HEK293 (cell line): ENCODE measurements around the gene LVRN.
A peak's percentile ranks its signal among the peaks of the same experiment; 100 is the strongest.

Experiments used
- CTCF ChIA-PET: fragments of 350-600 bp; formaldehyde crosslinking; extraction: SDS; loops from one replicate; lab custom pipeline; 2021; ENCODE audit warnings: antibody characterized with exemption; lab: Yijun Ruan, JAX
- POLR2A ChIA-PET: fragments of 300-600 bp; formaldehyde crosslinking; extraction: SDS; loops from one replicate; lab custom pipeline; 2020; ENCODE audit warnings: antibody characterized with exemption, inconsistent platforms; lab: Yijun Ruan, JAX
- H3K27ac ChIP-seq: fragments of 200-500 bp; sonication (Bioruptor generic); 2 replicates; pipeline ENCODE4 v1.5.1; 2014; ENCODE audit warnings: low read depth, low read length, control low read depth, inconsistent platforms; ENCODE audit errors: extremely low read depth
- H3K36me3 ChIP-seq, 2 experiments: fragments of 200-500 bp in 1 of 2; sonication (Bioruptor generic) in 1 of 2; 1 replicate in 1 of 2; 2 replicates in 1 of 2; pipeline ENCODE4 v1.5.1; 2014 to 2017; ENCODE audit warnings: inconsistent platforms in 2 of 2, low read length in 2 of 2; ENCODE audit not compliant: control insufficient read depth in 2 of 2, insufficient read depth in 1 of 2
- H3K4me1 ChIP-seq: fragments of 200-500 bp; sonication (Bioruptor generic); 2 replicates; pipeline ENCODE4 v1.5.1; 2014; ENCODE audit warnings: mild to moderate bottlenecking, low read length, inconsistent platforms; ENCODE audit not compliant: control insufficient read depth, insufficient read depth
- H3K4me3 ChIP-seq: 2 replicates; pipeline ENCODE4 v1.5.1; 2011; ENCODE audit warnings: low read depth, mild to moderate bottlenecking, control low read depth, low read length, moderate library complexity
- H3K9me3 ChIP-seq: fragments of 200-500 bp; sonication (Bioruptor generic); 2 replicates; pipeline ENCODE4 v1.5.1; 2014; ENCODE audit warnings: low read depth, low read length, inconsistent platforms; ENCODE audit not compliant: control insufficient read depth, insufficient read depth
- GLIS2 ChIP-seq: fragments of 450-650 bp; formaldehyde crosslinking; IDR thresholded peaks from 2 replicates; pipeline ENCODE4 v1.5.1; 2016; ENCODE audit warnings: missing biosample characterization, missing genetic modification characterization
- OVOL3 ChIP-seq: fragments of 450-650 bp; formaldehyde crosslinking; IDR thresholded peaks from 2 replicates; pipeline ENCODE4 v1.5.1; 2016; ENCODE audit warnings: missing biosample characterization, missing genetic modification characterization
- RBAK ChIP-seq: fragments of 450-650 bp; formaldehyde crosslinking; IDR thresholded peaks from 2 replicates; pipeline ENCODE4 v1.5.1; 2016; ENCODE audit warnings: missing biosample characterization, missing genetic modification characterization
- REPIN1 ChIP-seq: fragments of 450-650 bp; formaldehyde crosslinking; IDR thresholded peaks from 2 replicates; pipeline ENCODE4 v1.5.1; 2017; ENCODE audit warnings: missing biosample characterization, missing genetic modification characterization, low read depth
- SCRT1 ChIP-seq: fragments of 450-650 bp; formaldehyde crosslinking; IDR thresholded peaks from 2 replicates; pipeline ENCODE4 v1.5.1; 2016; ENCODE audit warnings: missing biosample characterization, missing genetic modification characterization, borderline replicate concordance
- SCRT2 ChIP-seq: fragments of 450-650 bp; formaldehyde crosslinking; IDR thresholded peaks from 2 replicates; pipeline ENCODE4 v1.5.1; 2016; ENCODE audit warnings: missing biosample characterization, missing genetic modification characterization
- TRIM28 ChIP-seq: IDR thresholded peaks from 2 replicates; pipeline ENCODE4 v1.6.1; 2011; ENCODE audit warnings: low read length, control low read depth, borderline replicate concordance
- ZBTB20 ChIP-seq: fragments of 450-650 bp; formaldehyde crosslinking; IDR thresholded peaks from 2 replicates; pipeline ENCODE4 v1.5.1; 2016; ENCODE audit warnings: missing biosample characterization, missing genetic modification characterization
- ZBTB21 ChIP-seq: fragments of 450-650 bp; formaldehyde crosslinking; IDR thresholded peaks from 2 replicates; pipeline ENCODE4 v1.5.1; 2017; ENCODE audit warnings: missing biosample characterization, missing genetic modification characterization
- ZFHX2 ChIP-seq: fragments of 450-650 bp; formaldehyde crosslinking; conservative IDR thresholded peaks from 2 replicates; pipeline ENCODE4 v1.5.1; 2016; ENCODE audit warnings: missing biosample characterization, missing genetic modification characterization
- ZNF132 ChIP-seq: fragments of 450-650 bp; formaldehyde crosslinking; IDR thresholded peaks from 2 replicates; pipeline ENCODE4 v1.5.1; 2017; ENCODE audit warnings: missing biosample characterization, missing genetic modification characterization, borderline replicate concordance
- ZNF184 ChIP-seq: fragments of 450-650 bp; IDR thresholded peaks from 2 replicates; pipeline ENCODE4 v1.5.1; 2018; ENCODE audit warnings: missing biosample characterization, mild to moderate bottlenecking, missing genetic modification characterization
- ZNF202 ChIP-seq: fragments of 450-650 bp; formaldehyde crosslinking; IDR thresholded peaks from 2 replicates; pipeline ENCODE4 v1.5.1; 2016; ENCODE audit warnings: missing biosample characterization, missing genetic modification characterization, borderline replicate concordance
- ZNF221 ChIP-seq: fragments of 450-650 bp; formaldehyde crosslinking; IDR thresholded peaks from 2 replicates; pipeline ENCODE4 v1.5.1; 2017; ENCODE audit warnings: missing biosample characterization, missing genetic modification characterization, borderline replicate concordance
- ZNF335 ChIP-seq: fragments of 450-650 bp; formaldehyde crosslinking; conservative IDR thresholded peaks from 2 replicates; pipeline ENCODE4 v1.5.1; 2016; ENCODE audit warnings: missing biosample characterization, missing genetic modification characterization
- ZNF394 ChIP-seq: fragments of 450-650 bp; formaldehyde crosslinking; IDR thresholded peaks from 2 replicates; pipeline ENCODE4 v1.5.1; 2016; ENCODE audit warnings: missing biosample characterization, missing genetic modification characterization, mild to moderate bottlenecking, moderate library complexity, borderline replicate concordance
- ZNF416 ChIP-seq: fragments of 450-650 bp; formaldehyde crosslinking; IDR thresholded peaks from 2 replicates; pipeline ENCODE4 v1.5.1; 2016; ENCODE audit warnings: missing biosample characterization, missing genetic modification characterization
- ZNF433 ChIP-seq: fragments of 450-650 bp; formaldehyde crosslinking; IDR thresholded peaks from 2 replicates; pipeline ENCODE4 v1.5.1; 2016; ENCODE audit warnings: missing biosample characterization, missing genetic modification characterization, low read depth
- ZNF558 ChIP-seq: fragments of 450-650 bp; formaldehyde crosslinking; IDR thresholded peaks from 2 replicates; pipeline ENCODE4 v1.5.1; 2016; ENCODE audit warnings: missing biosample characterization, missing genetic modification characterization
- ZNF629 ChIP-seq: fragments of 450-650 bp; formaldehyde crosslinking; IDR thresholded peaks from 2 replicates; pipeline ENCODE4 v1.5.1; 2017; ENCODE audit warnings: missing biosample characterization, missing genetic modification characterization
- ZNF654 ChIP-seq: fragments of 450-650 bp; formaldehyde crosslinking; IDR thresholded peaks from 2 replicates; pipeline ENCODE4 v1.5.1; 2016; ENCODE audit warnings: low read depth, missing biosample characterization, missing genetic modification characterization
- ZNF660 ChIP-seq: fragments of 450-650 bp; IDR thresholded peaks from 2 replicates; pipeline ENCODE4 v1.5.1; 2018; ENCODE audit warnings: missing biosample characterization, mild to moderate bottlenecking, missing genetic modification characterization
- ZNF768 ChIP-seq: fragments of 450-650 bp; formaldehyde crosslinking; IDR thresholded peaks from 2 replicates; pipeline ENCODE4 v1.5.1; 2018; ENCODE audit warnings: missing biosample characterization, mild to moderate bottlenecking, missing genetic modification characterization
- ZSCAN30 ChIP-seq: fragments of 450-650 bp; IDR thresholded peaks from 2 replicates; pipeline ENCODE4 v1.5.1; 2018; ENCODE audit warnings: missing biosample characterization, mild to moderate bottlenecking, missing genetic modification characterization, moderate library complexity
- TF ChIP-seq, protein P1 (sequence below): fragments of 450-650 bp; formaldehyde crosslinking; IDR thresholded peaks from 2 replicates; pipeline ENCODE4 v1.5.1; 2017; ENCODE audit warnings: missing biosample characterization, missing genetic modification characterization
- TF ChIP-seq, protein P2 (sequence below): fragments of 450-650 bp; formaldehyde crosslinking; IDR thresholded peaks from 2 replicates; pipeline ENCODE4 v1.5.1; 2016; ENCODE audit warnings: missing biosample characterization, missing genetic modification characterization
- TF ChIP-seq, protein P3 (sequence below): fragments of 450-650 bp; IDR thresholded peaks from 2 replicates; pipeline ENCODE4 v1.5.1; 2018; ENCODE audit warnings: missing biosample characterization, mild to moderate bottlenecking, missing genetic modification characterization
- TF ChIP-seq, protein P4 (sequence below): fragments of 450-650 bp; formaldehyde crosslinking; IDR thresholded peaks from 2 replicates; pipeline ENCODE4 v1.5.1; 2016; ENCODE audit warnings: missing biosample characterization, missing genetic modification characterization, low read depth
- TF ChIP-seq, protein P5 (sequence below): fragments of 450-650 bp; formaldehyde crosslinking; IDR thresholded peaks from 2 replicates; pipeline ENCODE4 v1.5.1; 2016; ENCODE audit warnings: missing biosample characterization, missing genetic modification characterization

The LVRN gene

DNA sequence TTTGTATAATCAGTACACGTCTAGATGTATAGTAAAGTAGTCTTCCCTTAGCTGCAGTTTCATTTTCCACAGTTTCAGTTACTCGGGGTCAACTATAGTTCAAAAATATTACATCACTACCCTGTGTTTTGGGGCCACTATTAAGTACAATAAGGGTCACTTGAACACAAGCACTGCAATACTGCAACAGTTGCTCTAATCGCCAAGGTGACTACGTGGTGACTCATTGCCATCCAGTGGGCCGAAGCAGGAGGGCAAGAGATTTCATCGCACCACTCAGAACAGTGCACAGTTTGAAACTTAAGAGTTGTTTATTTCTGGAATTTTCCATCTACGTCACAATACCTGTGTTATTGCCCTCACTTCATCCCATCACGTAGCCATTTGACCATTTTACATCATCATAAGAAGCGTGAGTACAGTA is 69.8 kb downstream of the LVRN start, which contains the start of gene ARL14EPL:
TSS of gene ARL14EPL (plus strand) at position 379 of the 424 bp plus-strand sequence. CDS start 18,994 bp downstream, outside the sequence.
- ChIA-PET CTCF (interaction anchor here (0.5 to 1.7 kb wide), 8 partner anchors 36 to 519 kb away, joined by 3 to 6 read pairs (median 4); no protein-coding TSS in a partner anchor), POLR2A (no interaction called here)
- no peaks in the 10 kb centered on the region for H3K36me3 ChIP-seq
- H3K4me3 ChIP-seq: no peak within 1 kb of the TSS
- no peaks in the 10 kb centered on the region for H3K9me3 ChIP-seq
- no peaks in the 10 kb centered on the region for H3K4me1 ChIP-seq
- no peak within 1 kb of the TSS for H3K27ac ChIP-seq
- TF ChIP-seq GLIS2: no peak
- no peak for TF ChIP-seq ZNF768
- TF ChIP-seq RBAK (tag by site-specific recombination): no peak
- 0 out of 2 replicates have a peak, but pooled peaks have one; percentile 15 for TF ChIP-seq ZNF184 (tag by site-specific recombination)
- TF ChIP-seq ZFHX2: no peak
- TF ChIP-seq TRIM28: peak; percentile 22; the same call in 1 of the 2 replicates
- TF ChIP-seq, protein P1, sequence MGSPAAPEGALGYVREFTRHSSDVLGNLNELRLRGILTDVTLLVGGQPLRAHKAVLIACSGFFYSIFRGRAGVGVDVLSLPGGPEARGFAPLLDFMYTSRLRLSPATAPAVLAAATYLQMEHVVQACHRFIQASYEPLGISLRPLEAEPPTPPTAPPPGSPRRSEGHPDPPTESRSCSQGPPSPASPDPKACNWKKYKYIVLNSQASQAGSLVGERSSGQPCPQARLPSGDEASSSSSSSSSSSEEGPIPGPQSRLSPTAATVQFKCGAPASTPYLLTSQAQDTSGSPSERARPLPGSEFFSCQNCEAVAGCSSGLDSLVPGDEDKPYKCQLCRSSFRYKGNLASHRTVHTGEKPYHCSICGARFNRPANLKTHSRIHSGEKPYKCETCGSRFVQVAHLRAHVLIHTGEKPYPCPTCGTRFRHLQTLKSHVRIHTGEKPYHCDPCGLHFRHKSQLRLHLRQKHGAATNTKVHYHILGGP: no peak
- peak; percentile 96 for TF ChIP-seq SCRT2 (tag by site-specific recombination)
- TF ChIP-seq ZBTB20 (tag by site-specific recombination): no peak
- TF ChIP-seq OVOL3: no peak
- no peak for TF ChIP-seq ZNF394 (tag by site-specific recombination)
- peak; percentile 52; the same call in 1 of the 2 replicates for TF ChIP-seq ZNF654
- TF ChIP-seq ZBTB21 (tag by site-specific recombination): peak; percentile 64
- TF ChIP-seq ZNF433 (tag by site-specific recombination): no peak
- TF ChIP-seq, protein P2, sequence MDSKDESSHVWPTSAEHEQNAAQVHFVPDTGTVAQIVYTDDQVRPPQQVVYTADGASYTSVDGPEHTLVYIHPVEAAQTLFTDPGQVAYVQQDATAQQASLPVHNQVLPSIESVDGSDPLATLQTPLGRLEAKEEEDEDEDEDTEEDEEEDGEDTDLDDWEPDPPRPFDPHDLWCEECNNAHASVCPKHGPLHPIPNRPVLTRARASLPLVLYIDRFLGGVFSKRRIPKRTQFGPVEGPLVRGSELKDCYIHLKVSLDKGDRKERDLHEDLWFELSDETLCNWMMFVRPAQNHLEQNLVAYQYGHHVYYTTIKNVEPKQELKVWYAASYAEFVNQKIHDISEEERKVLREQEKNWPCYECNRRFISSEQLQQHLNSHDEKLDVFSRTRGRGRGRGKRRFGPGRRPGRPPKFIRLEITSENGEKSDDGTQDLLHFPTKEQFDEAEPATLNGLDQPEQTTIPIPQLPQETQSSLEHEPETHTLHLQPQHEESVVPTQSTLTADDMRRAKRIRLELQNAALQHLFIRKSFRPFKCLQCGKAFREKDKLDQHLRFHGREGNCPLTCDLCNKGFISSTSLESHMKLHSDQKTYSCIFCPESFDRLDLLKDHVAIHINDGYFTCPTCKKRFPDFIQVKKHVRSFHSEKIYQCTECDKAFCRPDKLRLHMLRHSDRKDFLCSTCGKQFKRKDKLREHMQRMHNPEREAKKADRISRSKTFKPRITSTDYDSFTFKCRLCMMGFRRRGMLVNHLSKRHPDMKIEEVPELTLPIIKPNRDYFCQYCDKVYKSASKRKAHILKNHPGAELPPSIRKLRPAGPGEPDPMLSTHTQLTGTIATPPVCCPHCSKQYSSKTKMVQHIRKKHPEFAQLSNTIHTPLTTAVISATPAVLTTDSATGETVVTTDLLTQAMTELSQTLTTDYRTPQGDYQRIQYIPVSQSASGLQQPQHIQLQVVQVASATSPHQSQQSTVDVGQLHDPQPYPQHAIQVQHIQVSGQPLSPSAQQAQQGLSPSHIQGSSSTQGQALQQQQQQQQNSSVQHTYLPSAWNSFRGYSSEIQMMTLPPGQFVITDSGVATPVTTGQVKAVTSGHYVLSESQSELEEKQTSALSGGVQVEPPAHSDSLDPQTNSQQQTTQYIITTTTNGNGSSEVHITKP (tag by site-specific recombination): 0 out of 2 replicates have a peak, but pooled peaks have one; percentile 15
- TF ChIP-seq, protein P3, sequence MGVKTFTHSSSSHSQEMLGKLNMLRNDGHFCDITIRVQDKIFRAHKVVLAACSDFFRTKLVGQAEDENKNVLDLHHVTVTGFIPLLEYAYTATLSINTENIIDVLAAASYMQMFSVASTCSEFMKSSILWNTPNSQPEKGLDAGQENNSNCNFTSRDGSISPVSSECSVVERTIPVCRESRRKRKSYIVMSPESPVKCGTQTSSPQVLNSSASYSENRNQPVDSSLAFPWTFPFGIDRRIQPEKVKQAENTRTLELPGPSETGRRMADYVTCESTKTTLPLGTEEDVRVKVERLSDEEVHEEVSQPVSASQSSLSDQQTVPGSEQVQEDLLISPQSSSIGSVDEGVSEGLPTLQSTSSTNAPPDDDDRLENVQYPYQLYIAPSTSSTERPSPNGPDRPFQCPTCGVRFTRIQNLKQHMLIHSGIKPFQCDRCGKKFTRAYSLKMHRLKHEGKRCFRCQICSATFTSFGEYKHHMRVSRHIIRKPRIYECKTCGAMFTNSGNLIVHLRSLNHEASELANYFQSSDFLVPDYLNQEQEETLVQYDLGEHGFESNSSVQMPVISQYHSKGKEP (tag by site-specific recombination): peak; percentile 78
- TF ChIP-seq, protein P4, sequence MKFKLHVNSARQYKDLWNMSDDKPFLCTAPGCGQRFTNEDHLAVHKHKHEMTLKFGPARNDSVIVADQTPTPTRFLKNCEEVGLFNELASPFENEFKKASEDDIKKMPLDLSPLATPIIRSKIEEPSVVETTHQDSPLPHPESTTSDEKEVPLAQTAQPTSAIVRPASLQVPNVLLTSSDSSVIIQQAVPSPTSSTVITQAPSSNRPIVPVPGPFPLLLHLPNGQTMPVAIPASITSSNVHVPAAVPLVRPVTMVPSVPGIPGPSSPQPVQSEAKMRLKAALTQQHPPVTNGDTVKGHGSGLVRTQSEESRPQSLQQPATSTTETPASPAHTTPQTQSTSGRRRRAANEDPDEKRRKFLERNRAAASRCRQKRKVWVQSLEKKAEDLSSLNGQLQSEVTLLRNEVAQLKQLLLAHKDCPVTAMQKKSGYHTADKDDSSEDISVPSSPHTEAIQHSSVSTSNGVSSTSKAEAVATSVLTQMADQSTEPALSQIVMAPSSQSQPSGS (tag by site-specific recombination): peak; percentile 68
- 0 out of 2 replicates have a peak, but pooled peaks have one; percentile 51 for TF ChIP-seq ZNF629 (tag by site-specific recombination)
- TF ChIP-seq ZNF660 (tag by site-specific recombination): 0 out of 2 replicates have a peak, but pooled peaks have one; percentile 13
- TF ChIP-seq REPIN1 (tag by site-specific recombination): no peak
- 0 out of 2 replicates have a peak, but pooled peaks have one; percentile 26 for TF ChIP-seq ZNF558 (tag by site-specific recombination)
- TF ChIP-seq SCRT1: peak; percentile 32; the same call in 1 of the 2 replicates
- TF ChIP-seq ZNF132: no peak
- TF ChIP-seq, protein P5, sequence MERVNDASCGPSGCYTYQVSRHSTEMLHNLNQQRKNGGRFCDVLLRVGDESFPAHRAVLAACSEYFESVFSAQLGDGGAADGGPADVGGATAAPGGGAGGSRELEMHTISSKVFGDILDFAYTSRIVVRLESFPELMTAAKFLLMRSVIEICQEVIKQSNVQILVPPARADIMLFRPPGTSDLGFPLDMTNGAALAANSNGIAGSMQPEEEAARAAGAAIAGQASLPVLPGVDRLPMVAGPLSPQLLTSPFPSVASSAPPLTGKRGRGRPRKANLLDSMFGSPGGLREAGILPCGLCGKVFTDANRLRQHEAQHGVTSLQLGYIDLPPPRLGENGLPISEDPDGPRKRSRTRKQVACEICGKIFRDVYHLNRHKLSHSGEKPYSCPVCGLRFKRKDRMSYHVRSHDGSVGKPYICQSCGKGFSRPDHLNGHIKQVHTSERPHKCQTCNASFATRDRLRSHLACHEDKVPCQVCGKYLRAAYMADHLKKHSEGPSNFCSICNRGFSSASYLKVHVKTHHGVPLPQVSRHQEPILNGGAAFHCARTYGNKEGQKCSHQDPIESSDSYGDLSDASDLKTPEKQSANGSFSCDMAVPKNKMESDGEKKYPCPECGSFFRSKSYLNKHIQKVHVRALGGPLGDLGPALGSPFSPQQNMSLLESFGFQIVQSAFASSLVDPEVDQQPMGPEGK (tag by site-specific recombination): 0 out of 2 replicates have a peak, but pooled peaks have one; percentile 19
- peak; percentile 19; the same call in 1 of the 2 replicates for TF ChIP-seq ZNF335 (tag by site-specific recombination)
- no peak for TF ChIP-seq ZNF221 (tag by site-specific recombination)
- no peak for TF ChIP-seq ZNF416 (tag by site-specific recombination)
- no peak for TF ChIP-seq ZSCAN30 (tag by site-specific recombination)
- TF ChIP-seq ZNF202 (tag by site-specific recombination): no peak
